ENCODE data around the gene CEP95. TPM values are rescaled to one million over a fixed set of nuclear protein-coding genes. Genes with fewer than 3 reads are reported as not detected.
A peak's percentile ranks its signal among the peaks of the same experiment; 100 is the strongest.

CEP95 gene
- polyA plus RNA-seq, 1 donor = 52.9 TPM

DNA sequence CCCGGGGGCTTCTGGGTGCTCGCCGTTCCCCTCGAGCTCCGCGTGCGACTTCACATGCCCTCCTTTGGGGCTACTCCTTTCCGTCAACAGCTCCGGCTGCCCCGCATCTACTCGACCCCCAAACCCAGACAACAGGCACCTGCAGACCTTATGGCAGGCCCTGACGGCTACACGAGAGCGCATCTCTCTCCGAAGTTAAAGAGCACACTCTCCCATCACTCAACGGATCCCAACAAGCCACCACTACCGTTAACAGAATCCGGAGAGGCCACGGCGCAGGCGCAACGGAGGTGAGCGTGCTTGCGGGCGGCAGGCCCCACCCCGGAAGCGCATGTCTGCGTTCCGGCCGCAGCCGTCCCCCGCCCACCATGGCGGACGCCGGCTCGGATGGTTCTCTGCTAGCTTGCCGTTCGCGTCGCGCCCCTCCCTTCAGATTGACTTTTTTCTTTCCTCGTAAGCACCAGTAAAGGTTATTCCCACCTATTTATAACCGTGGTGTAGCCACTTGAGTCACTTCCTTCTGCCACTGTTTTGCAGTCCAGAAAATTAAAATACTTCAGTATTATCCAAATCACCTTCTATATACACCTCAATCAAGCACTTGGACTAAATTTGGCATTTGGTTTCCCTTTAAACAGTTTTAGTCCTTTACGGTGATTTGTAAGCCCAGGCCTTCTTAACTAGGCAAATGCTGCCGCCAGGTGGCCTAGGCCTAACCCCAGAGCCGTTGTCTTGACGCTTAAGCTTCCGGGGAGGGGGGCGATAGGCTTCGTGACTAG lies 9.8 kb upstream of the CEP95 start, which contains the start of gene POLG2:
Gene POLG2 (minus strand): TSS at position 269 of the 779 bp plus-strand sequence. CDS start 86 bp downstream, at position 183.
- peak; percentile 93 for DNase-seq

DNA sequence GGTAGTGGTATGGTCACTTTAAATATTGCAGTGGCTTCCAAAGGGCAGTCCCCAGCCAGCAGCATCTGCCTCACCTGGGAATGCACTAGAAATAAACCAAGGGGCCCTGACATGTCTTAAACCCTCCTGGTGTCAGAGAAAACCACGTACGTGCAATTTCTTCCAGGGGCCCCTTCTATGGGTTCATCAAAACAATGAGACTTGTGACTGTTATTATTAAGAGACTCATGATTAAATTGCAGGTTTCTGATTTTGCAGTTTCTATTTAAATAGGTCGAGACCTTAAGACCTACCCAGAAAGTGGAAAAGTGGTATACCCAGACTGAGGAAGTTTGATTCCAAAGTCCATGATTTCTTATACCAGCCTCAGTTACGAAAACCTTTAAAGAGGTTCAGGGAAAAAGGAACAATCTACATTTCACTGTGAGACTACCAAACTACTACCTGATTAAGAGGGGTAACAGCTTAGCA lies 9.2 kb upstream of the CEP95 start:
- DNase-seq = no peak

DNA sequence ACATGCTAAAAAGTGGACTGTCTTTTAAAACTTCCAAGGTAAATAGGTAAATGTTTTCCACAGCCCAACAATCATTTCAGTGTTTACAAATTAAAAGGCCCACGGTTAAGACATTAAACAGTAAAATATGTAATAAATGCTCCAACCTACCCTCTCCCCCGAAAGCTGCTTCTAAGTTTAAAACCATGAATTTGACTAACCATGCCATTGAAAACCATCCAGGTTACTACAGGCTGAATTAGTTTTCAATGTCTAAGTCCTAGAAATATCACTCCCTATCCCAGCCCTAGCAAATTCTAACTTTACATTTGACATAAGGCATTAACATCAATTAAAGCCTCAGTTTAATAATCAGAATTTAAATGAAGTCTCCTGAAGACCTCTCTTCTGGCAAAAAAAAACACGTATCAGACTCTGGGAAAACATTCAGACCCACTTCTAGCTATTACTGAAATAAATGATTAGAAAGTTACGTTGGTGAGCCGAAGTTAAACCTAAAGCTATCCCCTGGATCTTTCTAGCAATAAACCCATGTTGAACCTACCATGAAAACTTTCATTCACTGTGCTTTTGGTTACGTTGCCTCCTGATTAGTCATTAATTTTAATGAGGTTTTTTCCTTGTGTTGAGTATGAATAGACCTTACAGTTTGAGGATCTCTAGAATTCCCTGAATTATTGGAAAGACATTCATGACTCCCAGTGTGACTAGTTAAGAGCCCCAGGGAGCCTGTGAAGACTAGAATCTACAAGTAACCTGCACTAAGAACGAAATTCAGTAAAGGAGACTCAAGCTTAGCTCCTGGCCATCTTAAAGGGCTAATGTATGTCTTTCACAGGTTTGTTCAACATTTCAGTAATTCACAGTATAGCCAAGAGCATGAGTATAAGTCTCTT lies 8.2 kb upstream of the CEP95 start:
- no peak for DNase-seq

DNA sequence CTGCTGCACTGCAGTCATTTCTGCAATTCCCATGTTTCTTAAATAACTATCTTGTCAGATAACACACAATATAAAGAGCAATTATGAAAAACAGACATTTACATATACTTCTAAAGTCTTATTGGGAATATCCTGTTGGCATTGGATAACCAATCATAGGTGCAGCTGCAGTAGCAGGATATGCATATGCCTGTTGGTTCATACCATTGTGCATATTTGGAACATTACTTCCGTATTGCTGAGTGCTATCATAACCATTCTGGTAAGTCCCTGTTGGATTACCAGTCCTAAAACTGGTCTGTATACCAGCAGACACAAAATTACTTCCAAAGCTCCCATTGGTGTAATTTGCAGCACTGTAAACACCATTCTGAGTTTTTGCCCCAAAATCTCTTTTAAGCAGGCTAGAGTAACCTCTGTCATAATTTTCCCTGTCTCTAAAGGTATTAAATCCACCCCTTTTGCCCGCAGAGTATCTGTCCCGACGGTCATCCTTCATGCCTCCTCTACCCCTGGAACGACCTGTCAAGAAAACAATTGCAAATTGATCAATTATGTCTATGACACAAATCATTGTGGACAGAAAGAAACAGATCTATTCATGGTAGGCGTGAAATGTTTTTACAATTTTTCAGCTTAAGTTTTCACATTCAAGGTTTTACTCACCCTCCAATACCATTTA lies 6.8 kb upstream of the CEP95 start:
- no peak for DNase-seq

DNA sequence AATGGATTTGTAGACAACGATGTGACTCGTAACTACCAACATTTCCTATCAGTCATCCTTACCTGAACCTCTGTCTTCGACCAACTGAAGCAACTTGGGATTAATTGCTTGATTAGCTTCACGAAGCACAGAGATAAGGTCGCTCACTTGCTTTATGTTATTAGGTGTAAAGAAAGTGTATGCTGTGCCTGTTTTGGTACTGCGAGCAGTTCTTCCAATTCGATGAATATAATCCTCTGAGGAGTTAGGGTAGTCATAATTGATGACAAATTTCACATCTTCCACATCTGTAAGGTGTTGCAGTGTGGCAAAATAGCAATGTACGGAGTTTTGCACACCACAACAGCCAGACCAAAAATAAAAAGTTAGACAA lies 6.3 kb upstream of the CEP95 start:
- no peak for DNase-seq

DNA sequence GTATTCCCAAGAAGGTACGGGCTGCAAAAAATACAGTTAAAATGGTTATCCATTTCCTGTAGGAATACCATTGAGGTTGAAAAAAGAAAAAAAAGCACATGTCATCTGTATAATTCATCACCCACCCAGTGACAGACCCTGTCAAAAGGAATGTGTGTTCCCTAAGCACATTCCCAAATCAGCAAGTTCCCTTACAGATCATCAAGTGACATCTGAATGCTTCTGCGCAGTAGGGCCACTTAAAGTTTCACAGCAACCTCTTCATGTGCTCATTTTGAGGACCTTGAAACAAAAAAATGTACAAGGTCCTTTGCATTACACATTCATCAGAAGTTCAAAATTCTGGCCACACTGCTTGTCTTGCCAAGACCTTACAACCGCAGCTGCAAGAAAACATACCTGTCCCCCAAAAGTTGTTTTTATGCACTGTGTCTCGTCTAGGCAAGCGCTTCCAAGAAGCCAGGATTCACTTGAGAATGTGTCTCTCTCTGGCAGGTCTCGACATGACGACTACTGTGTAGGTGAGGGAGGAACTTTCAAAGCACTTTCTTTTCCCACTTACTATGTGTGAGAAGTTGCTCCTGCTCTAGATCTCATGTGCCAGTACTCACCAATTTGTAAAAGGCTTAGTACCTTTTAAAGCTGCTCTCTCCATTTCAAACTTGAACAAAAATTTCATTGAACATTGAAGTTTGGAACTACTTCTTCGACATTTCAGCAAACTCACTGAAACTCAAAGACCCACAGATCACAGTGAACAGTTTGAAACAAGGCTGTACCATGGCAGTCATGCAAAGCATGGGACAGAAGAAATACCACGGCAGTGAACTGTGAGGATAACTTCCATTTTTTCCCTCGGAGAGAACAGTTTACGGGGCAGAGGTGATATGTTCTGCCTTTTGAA lies 5.7 kb upstream of the CEP95 start:
- no peak for DNase-seq

DNA sequence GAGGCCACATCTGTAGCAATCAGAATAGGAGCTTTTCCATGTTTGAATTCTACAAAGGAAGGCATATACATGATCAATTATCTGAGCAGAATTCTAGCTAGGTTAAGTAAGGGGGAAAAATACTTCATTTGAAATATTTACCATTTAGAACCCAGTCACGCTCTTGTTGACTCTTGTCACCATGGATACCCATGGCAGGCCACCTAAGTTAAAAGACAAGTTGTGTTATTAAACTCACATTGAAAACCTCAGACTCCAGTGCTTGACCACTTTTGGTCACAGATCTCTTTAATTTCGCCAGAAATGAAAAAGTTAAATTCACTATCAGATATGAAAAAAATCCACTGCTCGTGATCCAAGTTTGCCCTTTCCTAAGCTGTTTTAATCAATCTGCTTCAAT lies 4.8 kb upstream of the CEP95 start:
- DNase-seq = no peak

DNA sequence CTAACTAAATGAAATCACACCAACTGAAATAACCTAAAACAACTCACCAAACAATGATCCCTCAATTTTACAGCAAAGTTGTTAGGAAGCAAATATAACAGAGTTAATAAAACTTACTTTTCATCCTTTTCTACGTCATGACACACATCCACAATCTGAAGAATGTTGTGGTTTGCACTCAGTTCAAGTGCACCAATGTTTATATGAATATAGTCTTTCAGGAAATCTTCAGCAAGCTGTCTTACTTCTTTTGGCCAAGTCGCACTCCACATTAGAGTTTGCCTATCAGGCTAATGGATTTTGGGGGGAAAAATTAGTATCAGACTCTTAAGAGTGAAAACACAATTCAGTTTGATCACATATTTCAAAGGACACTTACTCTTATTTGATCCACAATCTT lies 4.0 kb upstream of the CEP95 start:
- DNase-seq = no peak

DNA sequence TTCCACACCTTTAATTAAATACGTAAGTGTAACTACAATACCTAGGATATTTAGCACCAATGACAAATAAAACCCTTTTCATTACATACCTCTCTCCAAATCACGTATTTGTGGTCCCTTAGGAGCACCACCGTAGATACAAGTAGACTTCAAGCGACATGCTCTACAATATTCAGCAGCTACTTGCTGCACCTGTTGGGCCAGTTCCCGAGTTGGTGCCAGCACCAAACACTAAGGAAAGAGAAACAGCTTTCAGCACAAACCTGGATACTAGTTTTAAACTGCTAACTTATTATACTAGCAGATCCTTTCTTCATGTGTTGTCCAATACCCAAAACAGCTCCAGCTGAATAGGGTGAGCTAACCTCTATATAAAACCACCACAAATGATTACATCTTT lies 3.4 kb upstream of the CEP95 start:
- no peak for DNase-seq

DNA sequence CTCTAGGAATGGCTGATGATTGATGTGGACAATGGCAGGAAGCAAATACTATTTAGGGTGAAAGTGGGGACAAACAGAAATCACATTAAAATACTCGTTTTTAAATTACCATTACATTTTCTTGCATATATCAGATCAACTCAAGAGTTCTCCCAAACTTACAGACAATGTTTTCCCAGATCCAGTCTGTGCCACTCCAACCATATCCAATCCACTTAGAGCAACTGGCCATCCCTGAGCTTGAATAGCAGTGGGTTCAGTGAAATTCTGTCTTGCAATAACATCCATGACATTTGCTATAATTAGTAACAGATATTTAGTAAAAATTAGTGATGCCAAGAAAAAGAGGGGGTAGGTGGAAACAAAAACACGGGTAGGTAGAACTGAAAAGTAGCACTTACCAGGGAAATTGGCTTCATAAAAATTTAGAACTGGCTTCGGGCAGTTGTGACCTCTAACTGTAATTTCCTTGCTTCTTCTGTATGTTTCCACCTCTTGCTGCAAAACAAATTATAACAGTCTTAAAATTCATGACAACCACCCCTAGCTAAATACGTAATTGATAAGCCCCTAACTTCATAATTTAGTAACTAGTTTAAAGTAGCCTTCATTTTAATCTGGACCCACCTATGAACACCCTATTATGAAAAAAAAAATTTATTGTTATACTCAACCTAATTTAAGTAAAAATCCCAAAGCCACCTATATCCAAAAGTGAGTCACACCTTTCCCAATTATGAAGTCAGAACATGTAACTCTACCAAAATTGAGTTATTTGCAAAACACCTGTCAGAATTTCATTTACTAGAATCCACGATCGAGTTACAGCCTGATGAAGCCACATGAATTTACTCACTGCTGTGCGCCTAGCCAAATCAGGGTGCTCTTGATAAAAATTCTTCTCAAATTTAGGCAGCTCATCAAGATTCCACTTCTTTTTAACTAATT lies 2.7 kb upstream of the CEP95 start:
- DNase-seq = no peak

DNA sequence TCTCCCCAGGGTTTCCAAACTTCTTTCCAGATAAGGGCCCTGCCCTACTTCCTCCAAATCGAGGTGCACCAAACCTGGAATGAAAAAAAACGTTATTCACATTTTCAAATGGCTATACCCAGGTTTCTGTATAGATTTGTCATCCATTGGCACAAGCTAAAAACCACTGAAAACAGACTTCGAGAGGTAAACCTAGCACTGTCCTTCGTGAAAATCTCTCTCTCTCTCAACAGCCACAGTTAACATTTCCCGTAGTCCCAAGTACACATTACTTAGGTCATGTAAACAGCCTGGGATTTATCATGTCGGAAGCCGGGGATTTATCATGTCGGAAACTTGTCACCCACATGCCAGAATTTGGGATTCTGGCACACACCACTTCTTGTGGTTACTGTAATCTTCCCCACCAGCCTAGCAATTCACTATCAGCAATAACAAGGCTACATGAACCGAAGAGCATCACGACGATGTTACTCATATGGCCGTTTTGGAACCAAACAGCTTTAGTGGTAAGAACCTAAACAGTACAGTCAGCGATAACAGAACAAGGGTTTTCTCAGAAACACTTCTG lies 1.9 kb upstream of the CEP95 start:
- DNase-seq = no peak

DNA sequence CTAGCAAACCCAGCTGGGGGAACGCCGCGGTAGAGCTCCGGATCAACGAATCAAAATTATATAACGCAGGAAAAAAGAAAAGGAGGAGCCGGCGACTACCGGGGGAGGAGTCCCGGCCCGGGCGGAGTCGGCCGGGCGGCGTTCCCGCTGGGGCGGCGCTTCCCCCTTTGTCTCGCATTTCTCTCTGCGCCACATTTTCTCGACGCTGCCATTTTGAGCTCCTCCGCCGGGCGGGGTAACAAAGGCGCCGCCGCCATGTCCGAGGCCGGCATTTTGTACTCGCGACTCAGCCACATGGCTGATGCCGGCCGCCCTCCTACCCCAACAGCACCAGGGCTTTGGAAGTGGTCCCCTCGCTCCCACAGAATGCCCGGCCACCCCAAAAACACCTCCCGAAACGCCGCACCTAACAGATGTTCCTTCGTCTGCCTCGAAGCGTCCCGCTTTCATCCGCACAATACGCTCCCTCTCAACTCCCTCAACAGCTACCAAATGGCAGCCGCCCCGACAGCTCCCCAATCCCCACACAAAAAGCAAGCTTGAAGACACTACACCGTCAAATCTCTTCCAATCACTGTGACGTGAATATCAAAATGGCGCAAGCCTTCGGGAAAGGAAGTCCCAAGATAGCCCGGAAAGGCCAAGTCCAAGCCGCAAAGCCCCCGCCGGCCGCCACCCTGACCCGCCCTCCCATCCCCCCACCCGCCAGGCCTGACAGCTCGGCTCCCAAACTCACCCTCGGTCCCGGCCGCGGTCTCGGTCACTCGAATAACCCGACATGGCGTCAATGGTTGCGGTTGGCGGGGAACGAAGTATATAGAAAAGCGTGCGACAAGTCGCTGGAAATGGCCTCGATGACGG lies 1.2 kb upstream of the CEP95 start:
- DNase-seq = peak; percentile 97

DNA sequence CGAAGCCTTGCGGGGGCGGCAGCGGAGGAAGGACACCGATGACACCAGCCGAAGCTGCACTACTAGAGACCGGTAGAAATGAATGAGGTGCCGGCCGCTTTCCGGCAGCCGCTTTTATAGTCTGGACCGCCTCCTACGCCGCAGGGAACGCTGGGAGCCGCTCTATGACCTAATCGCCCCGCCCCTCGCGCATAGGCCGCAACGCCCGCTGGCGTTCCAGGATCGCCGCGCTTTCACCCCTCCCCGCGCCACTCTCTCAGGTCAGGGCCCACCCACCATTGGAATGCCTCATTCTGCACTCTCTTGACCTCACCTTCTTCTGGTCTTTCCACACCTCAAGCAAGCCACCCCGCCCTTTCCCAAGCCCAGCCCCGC lies 589 bp upstream of the CEP95 start, which contains the start of gene DDX5:
Gene DDX5 (minus strand): TSS at position 89 of the 375 bp plus-strand sequence. CDS start 170 bp downstream, outside the sequence.
- DNase-seq = peak; percentile 97

DNA sequence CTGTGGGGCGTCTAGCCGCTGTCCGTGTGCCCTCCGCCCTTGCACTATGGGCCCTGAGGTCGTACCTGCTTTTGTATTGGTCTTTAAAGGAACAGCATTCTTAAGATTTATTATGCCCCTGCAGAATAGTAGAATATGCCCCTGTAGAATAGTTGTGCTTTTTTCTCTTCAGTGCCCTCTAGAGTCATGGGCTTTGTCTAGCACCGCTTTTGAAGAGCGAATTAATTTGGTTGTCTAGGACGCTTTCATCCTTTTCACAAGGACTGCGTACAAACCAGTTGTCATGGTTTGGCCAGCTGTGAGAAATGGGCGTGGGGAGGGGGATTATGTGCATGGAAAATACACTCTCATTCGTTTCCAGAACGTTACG lies 621 bp downstream of the CEP95 start:
- peak; percentile 80 for DNase-seq

DNA sequence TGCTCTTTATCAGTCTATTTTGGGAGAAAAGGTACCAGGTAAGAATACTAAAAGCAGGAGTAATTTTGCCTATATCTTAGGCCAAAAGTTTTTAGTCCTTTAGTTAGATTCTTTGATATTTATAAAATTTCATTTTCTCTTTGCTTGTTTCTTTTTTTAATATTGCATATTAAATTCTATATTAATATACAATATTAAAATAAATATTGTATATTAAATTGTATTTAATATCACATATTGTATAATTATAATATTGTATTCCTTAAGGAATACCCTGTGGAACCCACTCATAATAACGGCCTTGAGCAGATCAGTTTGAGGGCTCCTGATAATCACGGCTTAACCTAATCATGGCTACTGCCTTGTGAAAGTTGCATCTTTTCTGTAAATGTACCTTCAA lies 1.9 kb downstream of the CEP95 start:
- DNase-seq = no peak

DNA sequence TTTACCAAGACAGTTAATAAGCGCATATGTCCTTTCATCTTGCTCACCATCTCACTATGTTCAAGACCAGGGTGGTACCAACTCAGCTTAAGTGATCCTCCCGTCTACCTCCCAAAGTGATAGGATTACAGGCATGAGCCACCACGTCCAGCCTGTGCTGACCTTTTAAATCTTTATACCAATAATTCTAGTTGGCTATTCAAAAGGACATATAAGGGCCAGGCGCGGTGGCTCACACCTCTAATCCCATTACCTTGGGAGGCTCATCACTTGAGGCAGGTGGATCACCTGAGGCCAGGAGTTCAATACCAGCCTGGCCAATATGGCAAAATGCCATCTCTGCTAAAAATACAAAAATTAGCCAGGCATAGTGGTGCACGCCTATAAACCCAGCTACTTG lies 2.4 kb downstream of the CEP95 start:
- DNase-seq = no peak

DNA sequence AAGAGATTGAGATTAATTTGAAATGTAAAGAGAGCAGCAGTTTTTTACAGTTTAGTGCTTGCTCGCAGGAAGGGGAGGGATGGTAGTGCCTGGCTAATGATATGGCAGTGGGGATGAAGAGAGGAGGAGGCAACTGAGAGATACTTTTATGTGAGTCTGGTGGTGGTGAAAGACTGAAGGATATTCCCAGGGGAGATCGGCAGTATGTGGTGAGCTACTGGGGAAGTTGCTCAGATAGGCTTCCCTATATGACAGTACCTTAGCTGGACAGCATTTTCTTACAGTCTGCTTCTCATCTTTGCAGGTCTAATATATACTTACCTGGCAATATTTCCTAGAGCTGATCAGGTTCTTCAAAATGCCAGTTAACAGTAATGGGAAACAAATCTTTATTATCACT lies 8.6 kb downstream of the CEP95 start:
- no peak for DNase-seq

DNA sequence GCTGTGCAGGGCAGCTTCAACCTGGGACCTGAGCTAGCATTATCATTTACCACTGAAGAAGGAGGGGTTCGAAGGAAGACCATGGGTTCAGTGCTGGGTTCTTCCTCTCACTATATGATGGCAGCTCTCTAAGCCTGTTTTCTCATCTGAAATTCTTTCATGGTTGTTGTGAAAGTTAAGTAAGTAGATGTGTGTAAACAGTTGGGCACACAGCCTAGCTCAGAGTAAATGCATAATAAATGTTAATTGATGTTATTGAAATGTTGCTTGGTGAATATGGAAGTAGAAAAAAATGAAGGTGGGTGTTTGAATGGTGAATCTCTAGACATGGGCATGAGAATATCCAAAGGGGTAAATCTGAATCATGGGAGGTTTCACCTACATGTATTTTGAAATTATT lies 9.1 kb downstream of the CEP95 start:
- no peak for DNase-seq

DNA sequence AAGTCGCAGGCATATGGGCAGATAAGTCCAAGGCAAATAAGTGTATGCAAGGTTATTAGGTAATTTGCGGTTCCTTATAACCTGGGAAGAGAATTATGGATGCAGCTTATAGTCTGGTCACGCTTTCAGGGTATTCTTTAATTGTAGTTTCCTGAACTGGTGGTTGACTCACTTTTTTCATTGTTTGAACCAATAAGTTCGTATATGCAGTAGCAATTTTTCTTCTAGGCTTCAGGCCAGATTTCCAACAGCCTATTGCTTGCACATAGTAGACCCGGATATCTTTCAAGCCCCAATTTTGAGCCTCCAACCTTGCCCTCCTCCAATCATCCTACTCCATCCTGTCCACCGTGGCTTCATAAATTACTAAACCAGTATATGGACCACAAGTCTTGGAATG lies 12.8 kb downstream of the CEP95 start:
- DNase-seq = no peak
